Lung (tissue), 12 donors: ENCODE results near the gene SMIM33. TPM values are rescaled to one million over a fixed set of nuclear protein-coding genes. Genes with fewer than 3 reads are reported as not detected.
"Not testable (repeated sequence)": the region's sequence is repeated elsewhere in the genome, so short reads cannot be mapped to it uniquely, and the experiment has no call there.

ENCODE experiments used
- ATAC-seq: fragments of 200-7000 bp; cut with Tn5 transposase; one replicate; pipeline ENCODE4 v1.9.1; 2020; ENCODE audit warnings: moderate number of reproducible peaks; ENCODE audit not compliant: insufficient read depth, low FRiP score
- DNase-seq, 3 donors: peaks; one replicate each; pipeline ENCODE4 v3.0.0-alpha.2; 2013 to 2017
- H3K27ac ChIP-seq, 2 donors: one replicate each; pipeline ENCODE4 v1.5.1; 2013; ENCODE audit warnings: mild to moderate bottlenecking in 2 of 2, moderate library complexity in 2 of 2, control low read depth in 1 of 2, inconsistent platforms in 1 of 2, low read depth in 1 of 2, low read length in 1 of 2
- H3K27me3 ChIP-seq, 3 donors: one replicate each; pipeline ENCODE4 v1.5.1; 2013; ENCODE audit warnings: low read length in 2 of 3; ENCODE audit not compliant: control insufficient read depth in 3 of 3, insufficient read depth in 3 of 3
- H3K36me3 ChIP-seq, 4 donors: one replicate each; pipeline ENCODE4 v1.5.1; 2013; ENCODE audit warnings: low read length in 4 of 4, mild to moderate bottlenecking in 1 of 4, moderate library complexity in 1 of 4; ENCODE audit not compliant: control insufficient read depth in 4 of 4, insufficient read depth in 4 of 4
- H3K4me1 ChIP-seq, 5 donors: one replicate each; pipeline ENCODE4 v1.5.1; 2013; ENCODE audit warnings: low read length in 5 of 5, mild to moderate bottlenecking in 2 of 5, moderate library complexity in 1 of 5; ENCODE audit not compliant: control insufficient read depth in 5 of 5, insufficient read depth in 5 of 5
- H3K4me3 ChIP-seq: one replicate; pipeline ENCODE4 v1.5.1; 2013; ENCODE audit warnings: mild to moderate bottlenecking, control low read depth, moderate library complexity
- H3K9ac ChIP-seq, 2 donors: one replicate each; pipeline ENCODE4 v1.5.1; 2013; ENCODE audit warnings: low read length in 2 of 2, control low read depth in 1 of 2; ENCODE audit not compliant: insufficient read depth in 1 of 2
- H3K9me3 ChIP-seq, 4 donors: one replicate each; pipeline ENCODE4 v1.5.1; 2013; ENCODE audit warnings: low read length in 3 of 4, mild to moderate bottlenecking in 1 of 4, moderate library complexity in 1 of 4; ENCODE audit not compliant: control insufficient read depth in 4 of 4, insufficient read depth in 3 of 4
- CTCF ChIP-seq: IDR thresholded peaks from 2 replicates; pipeline ENCODE4 v1.5.1; 2012; ENCODE audit warnings: mild to moderate bottlenecking; ENCODE audit errors: control extremely low read depth, extremely low read depth
- WGBS, 2 donors: extraction: QIAGEN DNeasy Blood & Tissue Kit; methylation state at CpG; one replicate each; pipeline ENCODE4 v1.1.7; 2013; 5-methylcytosine and 5-hydroxymethylcytosine counted together
- polyA plus RNA-seq, 2 donors: library from polyadenylated mRNA; stranded (reverse); fragments of 200-250 nt; gene quantifications; one replicate each; pipeline ENCODE4 v1.2.1, GENCODE V29; 2013
- total RNA-seq, 2 donors: library from RNA; depleted of rRNA in 1 of 2; stranded (reverse); fragments of >200 nt in 1 of 2; gene quantifications; one replicate each; pipeline ENCODE4 v1.2.1, GENCODE V29; 2014 to 2021
- donor health status: control.
- donor health status: control.
- donor health status: Bipolar disorder and iron deficiency.
- donor health status: healthy.
- donor health status: DM: yes; HTN: yes; CAD: no.

SMIM33 gene
- total and polyA plus RNA-seq, 4 donors = 0.17 TPM; not detected in 3

- H3K9ac ChIP-seq = peak overlapping the region; percentile 72 to 97
- H3K27me3 ChIP-seq = no peaks in the 10 kb centered on the region
- TF ChIP-seq CTCF = no peak
- H3K27ac ChIP-seq = peak overlapping the region; percentile 81 to 96
- peaks cover 0 to 25% (median 8%) of the 10 kb centered on the region in 5 donors for H3K4me1 ChIP-seq
- no peaks in the 10 kb centered on the region for H3K9me3 ChIP-seq
- peaks cover 0 to 27% (median 5%) of the 10 kb centered on the region in 4 donors for H3K36me3 ChIP-seq
- peak overlapping the region; percentile 56 for H3K4me3 ChIP-seq
- ATAC-seq (peak; percentile 3), DNase-seq (peak in 1 of 3 donors; percentile 55)
- 9 to 10% methylated on average over 12 of the region's 12 CpGs for WGBS, 2 donors
Measured at GRCh38 chr5:139481122-139481533, 10.3 kb downstream of the SMIM33 start.

- Histone ChIP-seq H3K27ac (peak overlapping the region; percentile 81 to 96), H3K4me3 (peak overlapping the region; percentile 56), H3K4me1 (peaks cover 0 to 25% (median 8%) of the 10 kb centered on the region in 5 donors), H3K9me3 (no peaks in the 10 kb centered on the region), H3K36me3 (peaks cover 0 to 24% (median 4%) of the 10 kb centered on the region in 4 donors), H3K9ac (peak overlapping the region; percentile 72 to 97), H3K27me3 (no peaks in the 10 kb centered on the region)
- ATAC-seq = peak; percentile 23
- DNase-seq = peak in 1 of 3 donors; percentile 51
- TF ChIP-seq CTCF = no peak
- 10 to 11% methylated on average over 5 of the region's 5 CpGs for WGBS, 2 donors
Measured at GRCh38 chr5:139481580-139482049, 10.8 kb downstream of the SMIM33 start.

GRCh38 chr5:139482050-139482889, 11.5 kb downstream of the SMIM33 start, which contains the start of gene STING1:
TSS of gene STING1 (minus strand) at chr5:139482758. CDS start at chr5:139481704, 1,054 bp downstream.
- peaks cover 0 to 19% (median 4%) of the 10 kb centered on the region in 4 donors for H3K36me3 ChIP-seq
- WGBS, 2 donors = 0% methylated on average over 19 of the region's 19 CpGs
- H3K4me1 ChIP-seq = peaks cover 0 to 25% (median 8%) of the 10 kb centered on the region in 5 donors
- no peak for TF ChIP-seq CTCF
- H3K27me3 ChIP-seq = no peaks in the 10 kb centered on the region
- H3K9ac ChIP-seq = peak within 1 kb of the TSS; percentile 72 to 97
- ATAC-seq (peak; percentile 79), DNase-seq (peak; percentile 94 to 98 (median 97))
- peak within 1 kb of the TSS; percentile 81 to 96 for H3K27ac ChIP-seq
- H3K4me3 ChIP-seq = peak within 1 kb of the TSS; percentile 56
- H3K9me3 ChIP-seq = no peaks in the 10 kb centered on the region

- H3K9me3 ChIP-seq, H3K27me3 ChIP-seq, H3K4me3 ChIP-seq, ATAC-seq, DNase-seq, H3K9ac ChIP-seq: not testable (repeated sequence)
- peak overlapping the region; percentile 81 to 96 for H3K27ac ChIP-seq
- peaks cover 0 to 25% (median 8%) of the 10 kb centered on the region in 5 donors for H3K4me1 ChIP-seq
- WGBS, 2 donors = 35 to 38% methylated on average over 6 of the region's 6 CpGs
- H3K36me3 ChIP-seq = peaks cover 0 to 14% (median 3%) of the 10 kb centered on the region in 4 donors
Measured at GRCh38 chr5:139482890-139483208, 12.0 kb downstream of the SMIM33 start.
